ENCODE measurements around the gene ADSS1.

The ADSS1 gene

GRCh38 chr14:104792945-104793702 is 69.1 kb downstream of the ADSS1 start:
- Histone ChIP-seq H3K9me2 (replicated peaks; ENCODE audit: low read depth, low read length) (no peaks in the 10 kb centered on the region), H3K9me3 (ENCODE audit: insufficient read depth, low read depth, low read length) (no peaks in the 10 kb centered on the region), H3K9ac (ENCODE audit: low read depth, low read length, poor library complexity, severe bottlenecking) (peak overlapping the region; percentile 72), H2AFZ (ENCODE audit: low read length) (no peak overlapping the region), H3K36me3 (ENCODE audit: insufficient read depth, low read length) (no peaks in the 10 kb centered on the region; the same call in 1 of the 2 replicates), H3K4me3 (ENCODE audit: low read length, poor library complexity, severe bottlenecking) (peak overlapping the region; percentile 75), H3F3A (ENCODE audit: low read depth) (no peaks in the 10 kb centered on the region), H3K27me3 (ENCODE audit: insufficient read depth, low read length, poor library complexity, severe bottlenecking) (no peaks in the 10 kb centered on the region), H3K4me1 (ENCODE audit: insufficient read depth, low read length, poor library complexity, severe bottlenecking) (peaks cover 46% of the 10 kb centered on the region), H4K20me1 (ENCODE audit: insufficient read depth, low read length, poor library complexity, severe bottlenecking) (peaks cover 58% of the 10 kb centered on the region), H3K79me2 (ENCODE audit: insufficient read depth, low read length) (peaks cover 69% of the 10 kb centered on the region), H3K4me2 (ENCODE audit: low read depth, low read length, poor library complexity, severe bottlenecking) (peak overlapping the region; percentile 90)
- TF ChIP-seq EZH2phosphoT487 (IDR thresholded peaks at IDR 0.05; ENCODE audit: borderline replicate concordance) (no peak), CTCF (conservative IDR thresholded peaks at IDR 0.05; ENCODE audit: low read length) (peak; percentile 33; the same call in 1 of the 2 replicates)

DNA sequence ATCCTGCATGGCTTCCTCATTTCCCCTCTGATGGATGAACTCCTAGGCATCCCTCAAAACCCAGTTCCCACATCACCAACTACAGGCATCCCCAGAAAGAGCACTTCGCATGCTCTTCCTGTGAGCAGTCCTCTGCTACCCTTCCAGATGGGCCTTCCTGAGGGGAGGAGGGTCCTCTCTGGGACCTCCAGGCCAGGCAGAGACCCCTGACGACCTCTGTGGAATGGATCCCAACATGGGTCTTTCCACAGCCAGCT is 69.6 kb downstream of the ADSS1 start:
- no peaks in the 10 kb centered on the region for H3K9me2 ChIP-seq (replicated peaks; ENCODE audit: low read depth, low read length)
- peaks cover 46% of the 10 kb centered on the region for H3K4me1 ChIP-seq (ENCODE audit: insufficient read depth, low read length, poor library complexity, severe bottlenecking)
- H3K4me2 ChIP-seq (ENCODE audit: low read depth, low read length, poor library complexity, severe bottlenecking) = peak overlapping the region; percentile 90
- no peak overlapping the region for H2AFZ ChIP-seq (ENCODE audit: low read length)
- H4K20me1 ChIP-seq (ENCODE audit: insufficient read depth, low read length, poor library complexity, severe bottlenecking) = peaks cover 54% of the 10 kb centered on the region
- H3K79me2 ChIP-seq (ENCODE audit: insufficient read depth, low read length) = peaks cover 64% of the 10 kb centered on the region
- H3K9me3 ChIP-seq (ENCODE audit: insufficient read depth, low read depth, low read length) = no peaks in the 10 kb centered on the region
- TF ChIP-seq CTCF (conservative IDR thresholded peaks at IDR 0.05; ENCODE audit: low read length) (no peak), EZH2phosphoT487 (IDR thresholded peaks at IDR 0.05; ENCODE audit: borderline replicate concordance) (no peak)
- peak overlapping the region; percentile 72 for H3K9ac ChIP-seq (ENCODE audit: low read depth, low read length, poor library complexity, severe bottlenecking)
- peak overlapping the region; percentile 75 for H3K4me3 ChIP-seq (ENCODE audit: low read length, poor library complexity, severe bottlenecking)
- H3K36me3 ChIP-seq (ENCODE audit: insufficient read depth, low read length) = no peaks in the 10 kb centered on the region; the same call in 1 of the 2 replicates
- H3F3A ChIP-seq (ENCODE audit: low read depth) = no peaks in the 10 kb centered on the region; the same call in 1 of the 2 replicates
- no peaks in the 10 kb centered on the region for H3K27me3 ChIP-seq (ENCODE audit: insufficient read depth, low read length, poor library complexity, severe bottlenecking)

GRCh38 chr14:104794099-104794498 is 70.1 kb downstream of the ADSS1 start:
- peaks cover 53% of the 10 kb centered on the region for H4K20me1 ChIP-seq (ENCODE audit: insufficient read depth, low read length, poor library complexity, severe bottlenecking)
- no peak for TF ChIP-seq CTCF (conservative IDR thresholded peaks at IDR 0.05; ENCODE audit: low read length)
- TF ChIP-seq EZH2phosphoT487 (IDR thresholded peaks at IDR 0.05; ENCODE audit: borderline replicate concordance) = no peak

More at GRCh38 chr14:104794099-104794498, 70.1 kb downstream of the ADSS1 start:
- peak overlapping the region; percentile 90 for H3K4me2 ChIP-seq (ENCODE audit: low read depth, low read length, poor library complexity, severe bottlenecking)
- peak overlapping the region; percentile 72 for H3K9ac ChIP-seq (ENCODE audit: low read depth, low read length, poor library complexity, severe bottlenecking)
- H3K27me3 ChIP-seq (ENCODE audit: insufficient read depth, low read length, poor library complexity, severe bottlenecking) = no peaks in the 10 kb centered on the region
- H3K79me2 ChIP-seq (ENCODE audit: insufficient read depth, low read length) = peaks cover 59% of the 10 kb centered on the region
- H3K36me3 ChIP-seq (ENCODE audit: insufficient read depth, low read length) = no peaks in the 10 kb centered on the region; the same call in 1 of the 2 replicates
- no peaks in the 10 kb centered on the region for H3K9me3 ChIP-seq (ENCODE audit: insufficient read depth, low read depth, low read length)
- H2AFZ ChIP-seq (ENCODE audit: low read length) = no peak overlapping the region
- H3K9me2 ChIP-seq (replicated peaks; ENCODE audit: low read depth, low read length) = no peaks in the 10 kb centered on the region
- H3F3A ChIP-seq (ENCODE audit: low read depth) = peaks cover 3% of the 10 kb centered on the region; the same call in 1 of the 2 replicates
- H3K4me1 ChIP-seq (ENCODE audit: insufficient read depth, low read length, poor library complexity, severe bottlenecking) = peaks cover 46% of the 10 kb centered on the region
- H3K4me3 ChIP-seq (ENCODE audit: low read length, poor library complexity, severe bottlenecking) = peak overlapping the region; percentile 75

All from Loucy (cell line).